ENCODE data around the gene ADRA2A.

Gene ADRA2A

GRCh38 chr10:111083222-111084095 is 6.6 kb downstream of the ADRA2A start:
- DNase-seq (ENCODE audit: low read depth) = no peak

GRCh38 chr10:111084366-111085255 is 7.8 kb downstream of the ADRA2A start:
- DNase-seq (ENCODE audit: low read depth) = peak; percentile 3

- DNase-seq (ENCODE audit: low read depth) = no peak
These were observed 9.0 kb downstream of the ADRA2A start for GRCh38 chr10:111085690-111086353.

GRCh38 chr10:111086574-111086973 is 9.7 kb downstream of the ADRA2A start:
- DNase-seq (ENCODE audit: low read depth) = no peak

GRCh38 chr10:111087331-111087756 is 10.5 kb downstream of the ADRA2A start:
- no peak for DNase-seq (ENCODE audit: low read depth)

- no peak for DNase-seq (ENCODE audit: low read depth)
These were observed 11.2 kb downstream of the ADRA2A start for GRCh38 chr10:111087968-111088505.

- DNase-seq (ENCODE audit: low read depth) = no peak
These were observed 12.5 kb downstream of the ADRA2A start for GRCh38 chr10:111089293-111089692.

- DNase-seq (ENCODE audit: low read depth) = no peak
These were observed 15.0 kb downstream of the ADRA2A start for GRCh38 chr10:111091833-111092232.

- peak; percentile 51 for DNase-seq (ENCODE audit: low read depth)
These were observed 17.0 kb downstream of the ADRA2A start for GRCh38 chr10:111093741-111094380.

GRCh38 chr10:111098679-111099437 is 22.0 kb downstream of the ADRA2A start:
- DNase-seq (ENCODE audit: low read depth) = peak; percentile 19

GRCh38 chr10:111100198-111100597 is 23.4 kb downstream of the ADRA2A start:
- no peak for DNase-seq (ENCODE audit: low read depth)

GRCh38 chr10:111101796-111102195 is 25.0 kb downstream of the ADRA2A start:
- DNase-seq (ENCODE audit: low read depth) = no peak

- no peak for DNase-seq (ENCODE audit: low read depth)
These were observed 25.6 kb downstream of the ADRA2A start for GRCh38 chr10:111102359-111102837.

- DNase-seq (ENCODE audit: low read depth) = no peak
These were observed 26.5 kb downstream of the ADRA2A start for GRCh38 chr10:111103196-111103840.

GRCh38 chr10:111104811-111105210 is 28.0 kb downstream of the ADRA2A start:
- DNase-seq (ENCODE audit: low read depth) = no peak

- no peak for DNase-seq (ENCODE audit: low read depth)
These were observed 29.3 kb downstream of the ADRA2A start for GRCh38 chr10:111106081-111106480.

- DNase-seq (ENCODE audit: low read depth) = no peak
These were observed 30.2 kb downstream of the ADRA2A start for GRCh38 chr10:111107023-111107422.

- no peak for DNase-seq (ENCODE audit: low read depth)
These were observed 31.0 kb downstream of the ADRA2A start for GRCh38 chr10:111107846-111108245.

- no peak for DNase-seq (ENCODE audit: low read depth)
These were observed 31.6 kb downstream of the ADRA2A start for GRCh38 chr10:111108441-111108840.
